Karpas-422 (cell line): ENCODE measurements around the gene ZDHHC24. TPM values are rescaled to one million over a fixed set of nuclear protein-coding genes. Genes with fewer than 3 reads are reported as not detected.

Experiments used
- DNase-seq: peaks from one replicate; pipeline ENCODE4 v3.0.0-alpha.2; 2015
- H2AFZ ChIP-seq: fragments of 200-600 bp; sonication (generic); 2 replicates; pipeline ENCODE4 v1.6.1; 2014; ENCODE audit warnings: antibody characterized with exemption, low read length, mixed read lengths
- H3K27ac ChIP-seq: fragments of 200-600 bp; sonication (generic); 2 replicates; pipeline ENCODE4 v1.5.1; 2014; ENCODE audit warnings: mild to moderate bottlenecking, low read length, moderate library complexity
- H3K27me3 ChIP-seq: fragments of 200-600 bp; sonication (generic); 2 replicates; pipeline ENCODE4 v1.6.1; 2014; ENCODE audit warnings: low read length, mixed read lengths
- H3K36me3 ChIP-seq: fragments of 200-600 bp; sonication (generic); 2 replicates; pipeline ENCODE4 v1.6.1; 2014; ENCODE audit warnings: low read length, mixed read lengths; ENCODE audit not compliant: insufficient read depth
- H3K4me1 ChIP-seq: fragments of 200-600 bp; sonication (generic); 2 replicates; pipeline ENCODE4 v1.6.1; 2014; ENCODE audit warnings: mild to moderate bottlenecking, low read length, mixed read lengths
- H3K4me2 ChIP-seq: fragments of 200-600 bp; sonication (generic); 2 replicates; pipeline ENCODE4 v1.6.1; 2014; ENCODE audit warnings: low read length, low read depth, mild to moderate bottlenecking; ENCODE audit not compliant: poor library complexity, severe bottlenecking
- H3K4me3 ChIP-seq: fragments of 200-600 bp; sonication (generic); 2 replicates; pipeline ENCODE4 v1.5.1; 2014; ENCODE audit warnings: mild to moderate bottlenecking, antibody characterized with exemption, low read length, mixed read lengths
- H3K79me2 ChIP-seq: fragments of 200-600 bp; sonication (generic); 2 replicates; pipeline ENCODE4 v1.6.1; 2014; ENCODE audit warnings: mild to moderate bottlenecking, low read length, mixed read lengths
- H3K9ac ChIP-seq: fragments of 200-600 bp; sonication (generic); 2 replicates; pipeline ENCODE4 v1.6.0; 2014; ENCODE audit warnings: low read length
- H3K9me2 ChIP-seq: fragments of 200-600 bp; sonication (generic), shearing (Covaris generic); replicated peaks from 2 replicates; pipeline ENCODE4 v1.6.0; 2014; ENCODE audit warnings: mild to moderate bottlenecking, low read length, moderate library complexity; ENCODE audit not compliant: insufficient read depth
- H3K9me3 ChIP-seq: fragments of 300-700, 200-600 bp; sonication (generic); 2 replicates; pipeline ENCODE4 v1.6.1; 2014; ENCODE audit warnings: low read length, mixed read lengths
- H4K20me1 ChIP-seq: fragments of 200-600 bp; sonication (generic); 2 replicates; pipeline ENCODE4 v1.6.1; 2014; ENCODE audit warnings: mild to moderate bottlenecking, antibody characterized with exemption, low read length, low read depth; ENCODE audit not compliant: insufficient read depth
- total RNA-seq: library from RNA; depleted of rRNA; stranded (reverse); fragments of >200 nt; shearing (Covaris generic); gene quantifications from 2 replicates; pipeline ENCODE4 v1.2.3, GENCODE V29; 2014; ENCODE audit warnings: low replicate concordance; rRNA removed

The ZDHHC24 gene
- total RNA-seq, 1 experiment from 2014 or later: 22.2 TPM

- Histone ChIP-seq H3K36me3 (no peaks in the 10 kb centered on the region), H3K4me1 (peaks cover 4% of the 10 kb centered on the region; the same call in 1 of the 2 replicates), H3K9me3 (no peaks in the 10 kb centered on the region), H3K27me3 (no peaks in the 10 kb centered on the region), H3K4me2 (no peak overlapping the region), H3K79me2 (0 out of 2 replicates have a peak, but pooled peaks cover 4% of the 10 kb centered on the region), H3K9ac (no peak overlapping the region), H4K20me1 (no peaks in the 10 kb centered on the region), H3K4me3 (no peak overlapping the region), H2AFZ (no peak overlapping the region), H3K27ac (no peak overlapping the region), H3K9me2 (no peaks in the 10 kb centered on the region)
- DNase-seq: no peak
These were observed 72.0 kb downstream of the ZDHHC24 start for GRCh38 chr11:66473608-66474515.

GRCh38 chr11:66473167-66473566 lies 72.7 kb downstream of the ZDHHC24 start:
- H3K4me3 ChIP-seq: no peak overlapping the region
- H4K20me1 ChIP-seq: no peaks in the 10 kb centered on the region
- no peak overlapping the region for H2AFZ ChIP-seq
- H3K9me2 ChIP-seq: no peaks in the 10 kb centered on the region
- H3K27me3 ChIP-seq: no peaks in the 10 kb centered on the region
- H3K79me2 ChIP-seq: no peaks in the 10 kb centered on the region
- no peaks in the 10 kb centered on the region for H3K36me3 ChIP-seq
- DNase-seq: no peak
- H3K9ac ChIP-seq: no peak overlapping the region
- H3K27ac ChIP-seq: no peak overlapping the region
- H3K4me1 ChIP-seq: no peaks in the 10 kb centered on the region
- H3K9me3 ChIP-seq: no peaks in the 10 kb centered on the region
- H3K4me2 ChIP-seq: no peak overlapping the region

- H3K27ac ChIP-seq: no peak overlapping the region
- H3K9me2 ChIP-seq: no peaks in the 10 kb centered on the region
- peaks cover 8% of the 10 kb centered on the region; the same call in 1 of the 2 replicates for H4K20me1 ChIP-seq
- H3K4me1 ChIP-seq: peaks cover 9% of the 10 kb centered on the region
- no peaks in the 10 kb centered on the region for H3K27me3 ChIP-seq
- no peak overlapping the region for H3K9ac ChIP-seq
- no peaks in the 10 kb centered on the region for H3K9me3 ChIP-seq
- DNase-seq: no peak
- H3K36me3 ChIP-seq: no peaks in the 10 kb centered on the region
- no peak overlapping the region for H3K4me3 ChIP-seq
- no peak overlapping the region for H3K4me2 ChIP-seq
- no peaks in the 10 kb centered on the region for H3K79me2 ChIP-seq
- H2AFZ ChIP-seq: no peak overlapping the region
These were observed 73.8 kb downstream of the ZDHHC24 start for GRCh38 chr11:66472054-66472453.

GRCh38 chr11:66471142-66471541 lies 74.7 kb downstream of the ZDHHC24 start:
- Histone ChIP-seq H3K27ac (no peak overlapping the region), H3K4me3 (no peak overlapping the region), H3K9me3 (no peaks in the 10 kb centered on the region), H3K4me1 (peaks cover 13% of the 10 kb centered on the region), H3K79me2 (no peaks in the 10 kb centered on the region), H3K4me2 (no peak overlapping the region), H3K27me3 (no peaks in the 10 kb centered on the region), H3K36me3 (no peaks in the 10 kb centered on the region), H3K9me2 (no peaks in the 10 kb centered on the region), H2AFZ (no peak overlapping the region), H3K9ac (no peak overlapping the region), H4K20me1 (peaks cover 8% of the 10 kb centered on the region; the same call in 1 of the 2 replicates)
- DNase-seq: no peak

Other genes starting within 250 kb of the ZDHHC24 start
- gene CD248, start 229.0 kb downstream of the ZDHHC24 start, total RNA-seq: not detected in 2 replicates
- 0.78 and 1.1 TPM in 2 replicates for gene RIN1, start 209.6 kb downstream of the ZDHHC24 start, total RNA-seq
- gene BRMS1, start 200.9 kb downstream of the ZDHHC24 start, total RNA-seq: 32.0 and 57.1 TPM in 2 replicates
- 10.6 and 11.9 TPM in 2 replicates for gene B4GAT1, start 198.4 kb downstream of the ZDHHC24 start, total RNA-seq
- gene SLC29A2, start 174.3 kb downstream of the ZDHHC24 start, total RNA-seq: 0.15 and 0.90 TPM in 2 replicates
- gene NPAS4, start 125.0 kb downstream of the ZDHHC24 start, total RNA-seq: not detected in 2 replicates
- 69.6 and 80.4 TPM in 2 replicates for gene MRPL11, start 107.2 kb downstream of the ZDHHC24 start, total RNA-seq
- gene PELI3, start 79.1 kb downstream of the ZDHHC24 start, total RNA-seq: 5.6 and 6.7 TPM in 2 replicates
- gene DPP3, start 65.6 kb downstream of the ZDHHC24 start, total RNA-seq: 77.9 and 91.5 TPM in 2 replicates
- gene BBS1, start 35.4 kb downstream of the ZDHHC24 start, total RNA-seq: 9.1 and 37.3 TPM in 2 replicates
- gene ACTN3, start 855 bp upstream of the ZDHHC24 start, total RNA-seq: not detected in 2 replicates
- not detected in 2 replicates for gene CTSF, start 22.6 kb upstream of the ZDHHC24 start, total RNA-seq
- 0.22 and 0.75 TPM in 2 replicates for gene CCDC87, start 47.0 kb upstream of the ZDHHC24 start, total RNA-seq
- 24.6 and 57.6 TPM in 2 replicates for gene CCS, start 47.1 kb upstream of the ZDHHC24 start, total RNA-seq
- gene RBM14, start 70.6 kb upstream of the ZDHHC24 start, total RNA-seq: 47.9 and 51.3 TPM in 2 replicates
- 103 and 141 TPM in 2 replicates for gene RBM4, start 92.7 kb upstream of the ZDHHC24 start, total RNA-seq
- gene RBM4B, start 131.8 kb upstream of the ZDHHC24 start, total RNA-seq: 39.5 and 43.2 TPM in 2 replicates
- gene SPTBN2, start 183.2 kb upstream of the ZDHHC24 start, total RNA-seq: 18.9 and 72.0 TPM in 2 replicates